ENCODE data around the gene FRYL. TPM values are rescaled to one million over a fixed set of nuclear protein-coding genes. Genes with fewer than 3 reads are reported as not detected.

Gene FRYL
- total RNA-seq, 6 experiments from 2014 or later: 15.9 to 27.2 (median 23.3) TPM

DNA sequence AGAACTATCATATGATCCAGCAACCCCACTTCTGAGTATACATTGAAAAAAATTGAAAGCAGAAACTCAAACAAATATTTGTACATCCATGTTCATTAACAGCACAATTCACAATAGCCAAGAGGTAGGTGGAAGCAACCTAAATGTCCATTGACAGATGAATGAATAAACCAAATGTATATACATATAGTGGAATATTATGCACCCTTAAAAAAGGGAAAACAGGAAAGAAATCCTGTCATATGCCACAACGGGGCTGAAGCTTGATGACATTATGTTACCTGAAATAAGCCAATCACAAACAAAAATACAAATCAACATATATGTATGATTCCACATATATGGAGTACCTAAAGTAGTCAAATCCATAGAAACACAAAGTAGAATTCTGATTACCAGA, 222.1 kb downstream of the FRYL start:
- H3K4me1 ChIP-seq: no peaks in the 10 kb centered on the region
- WGBS (ENCODE audit: insufficient coverage, low coverage, low lambda C conversion rate, missing lambda C conversion rate): 100% methylated on average over 1 of the region's 1 CpG
- H3K27me3 ChIP-seq: no peaks in the 10 kb centered on the region
- TF ChIP-seq, protein P1, sequence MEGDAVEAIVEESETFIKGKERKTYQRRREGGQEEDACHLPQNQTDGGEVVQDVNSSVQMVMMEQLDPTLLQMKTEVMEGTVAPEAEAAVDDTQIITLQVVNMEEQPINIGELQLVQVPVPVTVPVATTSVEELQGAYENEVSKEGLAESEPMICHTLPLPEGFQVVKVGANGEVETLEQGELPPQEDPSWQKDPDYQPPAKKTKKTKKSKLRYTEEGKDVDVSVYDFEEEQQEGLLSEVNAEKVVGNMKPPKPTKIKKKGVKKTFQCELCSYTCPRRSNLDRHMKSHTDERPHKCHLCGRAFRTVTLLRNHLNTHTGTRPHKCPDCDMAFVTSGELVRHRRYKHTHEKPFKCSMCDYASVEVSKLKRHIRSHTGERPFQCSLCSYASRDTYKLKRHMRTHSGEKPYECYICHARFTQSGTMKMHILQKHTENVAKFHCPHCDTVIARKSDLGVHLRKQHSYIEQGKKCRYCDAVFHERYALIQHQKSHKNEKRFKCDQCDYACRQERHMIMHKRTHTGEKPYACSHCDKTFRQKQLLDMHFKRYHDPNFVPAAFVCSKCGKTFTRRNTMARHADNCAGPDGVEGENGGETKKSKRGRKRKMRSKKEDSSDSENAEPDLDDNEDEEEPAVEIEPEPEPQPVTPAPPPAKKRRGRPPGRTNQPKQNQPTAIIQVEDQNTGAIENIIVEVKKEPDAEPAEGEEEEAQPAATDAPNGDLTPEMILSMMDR (IDR thresholded peaks at IDR 0.05): no peak
- no peak for TF ChIP-seq POLR2A (IDR thresholded peaks at IDR 0.05)
- DNase-seq: no peak
- ATAC-seq: no peak
- intact Hi-C loops (cut with DNase I): no loop called here
- no peak overlapping the region for H3K4me3 ChIP-seq
- peaks cover 0 to 40% (median under 1%) of the 10 kb centered on the region in 4 donors for H3K36me3 ChIP-seq
- no peaks in the 10 kb centered on the region for H3K9me3 ChIP-seq
- no peak overlapping the region for H3K27ac ChIP-seq

DNA sequence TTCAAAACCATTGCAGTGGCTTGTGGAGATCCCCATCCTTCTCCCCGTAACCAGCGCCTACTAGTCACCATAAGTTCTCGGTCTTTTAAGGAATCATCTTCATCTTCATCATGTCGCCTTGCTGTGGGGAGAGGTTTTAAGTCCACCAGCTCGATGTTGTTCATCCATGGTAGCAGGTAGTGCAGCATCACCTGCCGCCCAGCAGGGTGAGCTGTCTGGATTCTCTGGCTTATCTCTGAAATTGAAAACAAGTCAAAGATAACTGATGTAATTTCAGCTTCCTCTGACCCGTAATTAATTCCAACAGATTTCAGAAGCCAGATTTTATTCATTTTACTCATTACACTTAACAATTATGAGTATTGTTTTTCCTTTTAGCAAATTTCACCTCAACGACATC, 222.6 kb downstream of the FRYL start:
- Histone ChIP-seq H3K9me3 (no peaks in the 10 kb centered on the region), H3K4me1 (no peaks in the 10 kb centered on the region), H3K27ac (no peak overlapping the region), H3K27me3 (no peaks in the 10 kb centered on the region), H3K36me3 (peaks cover 0 to 41% (median under 1%) of the 10 kb centered on the region in 4 donors), H3K4me3 (no peak overlapping the region)
- ATAC-seq (no peak), DNase-seq (no peak)
- intact Hi-C loops (cut with DNase I): no loop called here
- TF ChIP-seq, protein P1 (IDR thresholded peaks at IDR 0.05): peak in 1 of 4 donors; percentile 24
- no peak for TF ChIP-seq POLR2A (IDR thresholded peaks at IDR 0.05)
- 79% methylated on average over 8 of the region's 8 CpGs for WGBS (ENCODE audit: insufficient coverage, low coverage, low lambda C conversion rate, missing lambda C conversion rate)

DNA sequence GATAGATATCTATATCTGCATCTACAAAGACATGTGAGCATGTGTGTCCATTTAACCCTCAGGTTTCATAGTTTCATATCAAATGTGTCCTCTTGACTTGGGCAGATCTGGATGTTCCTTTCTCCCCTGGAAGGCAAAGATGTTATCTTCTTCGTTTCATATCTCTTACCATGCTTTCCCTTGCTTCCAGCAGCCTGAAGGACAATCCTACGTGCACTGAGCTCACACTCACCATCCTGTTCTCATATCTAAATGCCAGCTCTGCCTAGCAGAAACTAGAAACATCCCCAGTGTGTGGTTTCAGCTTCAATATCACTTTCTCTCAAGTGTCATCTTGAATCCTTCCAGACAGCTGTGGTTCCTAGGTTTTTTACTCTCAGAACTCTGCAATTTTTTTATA, 223.8 kb downstream of the FRYL start:
- no peak overlapping the region for H3K27ac ChIP-seq

DNA sequence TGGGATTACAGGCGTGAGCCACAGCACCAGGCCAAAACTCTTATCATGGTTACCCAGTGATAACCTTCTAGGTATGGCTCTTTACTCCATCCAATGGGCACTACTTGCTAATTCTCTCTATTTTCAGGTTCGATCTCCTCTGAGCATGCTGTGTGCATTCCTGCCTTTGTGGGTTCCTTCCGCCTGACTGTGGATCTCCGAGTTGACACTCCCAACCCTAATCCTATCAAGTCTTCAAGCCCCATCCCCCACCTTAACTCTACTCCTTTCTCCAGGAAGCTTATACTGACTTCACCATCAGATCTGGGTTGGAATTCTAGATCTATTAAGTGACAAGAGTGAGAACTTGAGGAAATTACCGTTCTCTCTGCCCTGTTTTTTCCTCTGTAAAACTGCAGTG, 225.5 kb downstream of the FRYL start:
- peaks cover 0 to 42% (median 5%) of the 10 kb centered on the region in 4 donors for H3K36me3 ChIP-seq
- WGBS (ENCODE audit: insufficient coverage, low coverage, low lambda C conversion rate, missing lambda C conversion rate): 84% methylated on average over 5 of the region's 5 CpGs
- no peaks in the 10 kb centered on the region for H3K9me3 ChIP-seq
- TF ChIP-seq, protein P1 (IDR thresholded peaks at IDR 0.05): no peak
- no peak for TF ChIP-seq POLR2A (IDR thresholded peaks at IDR 0.05)
- H3K4me3 ChIP-seq: no peak overlapping the region
- H3K4me1 ChIP-seq: no peaks in the 10 kb centered on the region
- ATAC-seq (no peak), DNase-seq (no peak)
- no peak overlapping the region for H3K27ac ChIP-seq
- H3K27me3 ChIP-seq: no peaks in the 10 kb centered on the region
- intact Hi-C loops (cut with DNase I): no loop called here

More for the DNA sequence above, 223.8 kb downstream of the FRYL start:
- no peak for ATAC-seq
- Histone ChIP-seq H3K36me3 (peaks cover 0 to 33% (median 5%) of the 10 kb centered on the region in 4 donors), H3K4me3 (no peak overlapping the region), H3K27me3 (no peaks in the 10 kb centered on the region), H3K9me3 (no peaks in the 10 kb centered on the region), H3K4me1 (no peaks in the 10 kb centered on the region)
- DNase-seq: no peak
- WGBS (ENCODE audit: insufficient coverage, low coverage, low lambda C conversion rate, missing lambda C conversion rate): 94% methylated on average over 2 of the region's 2 CpGs
- intact Hi-C loops (cut with DNase I): no loop called here
- TF ChIP-seq POLR2A (IDR thresholded peaks at IDR 0.05): no peak
- TF ChIP-seq, protein P1 (IDR thresholded peaks at IDR 0.05): no peak

DNA sequence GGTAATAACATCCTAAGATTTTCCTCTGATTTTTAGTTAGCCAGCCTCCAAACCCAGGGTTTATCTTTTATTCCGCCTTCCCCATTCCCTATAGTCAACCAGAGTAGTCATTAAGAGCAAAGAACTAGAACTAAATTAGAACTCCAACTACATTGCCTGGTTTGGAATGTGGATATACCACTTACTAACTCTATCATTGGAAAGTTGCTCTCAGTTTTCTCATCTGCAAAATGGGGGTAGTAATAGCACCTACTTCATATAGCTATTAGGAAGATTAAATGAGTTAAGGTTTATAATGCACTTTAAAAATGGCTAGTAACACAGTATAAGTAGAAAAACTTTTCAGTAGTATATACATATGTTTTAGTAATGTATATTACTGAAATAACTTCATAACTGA, 226.4 kb downstream of the FRYL start:
- ATAC-seq: no peak
- no peak overlapping the region for H3K27ac ChIP-seq
- peaks cover 0 to 50% (median 6%) of the 10 kb centered on the region in 4 donors for H3K36me3 ChIP-seq
- no peaks in the 10 kb centered on the region for H3K27me3 ChIP-seq
- H3K9me3 ChIP-seq: no peaks in the 10 kb centered on the region
- intact Hi-C loops (cut with DNase I): no loop called here
- WGBS (ENCODE audit: insufficient coverage, low coverage, low lambda C conversion rate, missing lambda C conversion rate): 93% methylated on average over 1 of the region's 1 CpG
- TF ChIP-seq, protein P1 (IDR thresholded peaks at IDR 0.05): no peak
- no peak for TF ChIP-seq POLR2A (IDR thresholded peaks at IDR 0.05)
- no peak overlapping the region for H3K4me3 ChIP-seq
- H3K4me1 ChIP-seq: no peaks in the 10 kb centered on the region
- no peak for DNase-seq

Data from right lobe of liver (tissue), 6 donors.